HEK293 (cell line): ENCODE data around the gene VCAM1.

ENCODE experiments used
- CTCF ChIA-PET: fragments of 350-600 bp; formaldehyde crosslinking; extraction: SDS; loops from one replicate; lab custom pipeline; 2021; ENCODE audit warnings: antibody characterized with exemption; lab: Yijun Ruan, JAX
- POLR2A ChIA-PET: fragments of 300-600 bp; formaldehyde crosslinking; extraction: SDS; loops from one replicate; lab custom pipeline; 2020; ENCODE audit warnings: antibody characterized with exemption, inconsistent platforms; lab: Yijun Ruan, JAX
- H3K27ac ChIP-seq: fragments of 200-500 bp; sonication (Bioruptor generic); 2 replicates; pipeline ENCODE4 v1.5.1; 2014; ENCODE audit warnings: low read depth, low read length, control low read depth, inconsistent platforms; ENCODE audit errors: extremely low read depth
- H3K36me3 ChIP-seq, 2 experiments: fragments of 200-500 bp in 1 of 2; sonication (Bioruptor generic) in 1 of 2; 1 replicate in 1 of 2; 2 replicates in 1 of 2; pipeline ENCODE4 v1.5.1; 2014 to 2017; ENCODE audit warnings: inconsistent platforms in 2 of 2, low read length in 2 of 2; ENCODE audit not compliant: control insufficient read depth in 2 of 2, insufficient read depth in 1 of 2
- H3K4me1 ChIP-seq: fragments of 200-500 bp; sonication (Bioruptor generic); 2 replicates; pipeline ENCODE4 v1.5.1; 2014; ENCODE audit warnings: mild to moderate bottlenecking, low read length, inconsistent platforms; ENCODE audit not compliant: control insufficient read depth, insufficient read depth
- H3K4me3 ChIP-seq: 2 replicates; pipeline ENCODE4 v1.5.1; 2011; ENCODE audit warnings: low read depth, mild to moderate bottlenecking, control low read depth, low read length, moderate library complexity
- H3K9me3 ChIP-seq: fragments of 200-500 bp; sonication (Bioruptor generic); 2 replicates; pipeline ENCODE4 v1.5.1; 2014; ENCODE audit warnings: low read depth, low read length, inconsistent platforms; ENCODE audit not compliant: control insufficient read depth, insufficient read depth
- MEIS1 ChIP-seq: sonication (generic); formaldehyde crosslinking; IDR thresholded peaks from 2 replicates; pipeline ENCODE4 v1.8.1; 2022; ENCODE audit warnings: missing genetic modification reagents, mild to moderate bottlenecking, borderline replicate concordance
- OVOL3 ChIP-seq: fragments of 450-650 bp; formaldehyde crosslinking; IDR thresholded peaks from 2 replicates; pipeline ENCODE4 v1.5.1; 2016; ENCODE audit warnings: missing biosample characterization, missing genetic modification characterization
- RBAK ChIP-seq: fragments of 450-650 bp; formaldehyde crosslinking; IDR thresholded peaks from 2 replicates; pipeline ENCODE4 v1.5.1; 2016; ENCODE audit warnings: missing biosample characterization, missing genetic modification characterization
- SCRT2 ChIP-seq: fragments of 450-650 bp; formaldehyde crosslinking; IDR thresholded peaks from 2 replicates; pipeline ENCODE4 v1.5.1; 2016; ENCODE audit warnings: missing biosample characterization, missing genetic modification characterization
- SP2 ChIP-seq: fragments of 450-650 bp; formaldehyde crosslinking; IDR thresholded peaks from 2 replicates; pipeline ENCODE4 v1.5.1; 2016; ENCODE audit warnings: missing biosample characterization, missing genetic modification characterization
- ZBTB20 ChIP-seq: fragments of 450-650 bp; formaldehyde crosslinking; IDR thresholded peaks from 2 replicates; pipeline ENCODE4 v1.5.1; 2016; ENCODE audit warnings: missing biosample characterization, missing genetic modification characterization
- ZBTB21 ChIP-seq: fragments of 450-650 bp; formaldehyde crosslinking; IDR thresholded peaks from 2 replicates; pipeline ENCODE4 v1.5.1; 2017; ENCODE audit warnings: missing biosample characterization, missing genetic modification characterization
- ZBTB48 ChIP-seq: fragments of 450-650 bp; formaldehyde crosslinking; IDR thresholded peaks from 2 replicates; pipeline ENCODE4 v1.5.1; 2016; ENCODE audit warnings: missing biosample characterization, missing genetic modification characterization
- ZNF2 ChIP-seq: fragments of 450-650 bp; formaldehyde crosslinking; IDR thresholded peaks from 2 replicates; pipeline ENCODE4 v1.5.1; 2016; ENCODE audit warnings: missing biosample characterization, missing genetic modification characterization
- ZNF211 ChIP-seq: fragments of 450-650 bp; formaldehyde crosslinking; IDR thresholded peaks from 2 replicates; pipeline ENCODE4 v1.5.1; 2016; ENCODE audit warnings: low read depth, missing biosample characterization, missing genetic modification characterization
- ZNF214 ChIP-seq: fragments of 450-650 bp; formaldehyde crosslinking; IDR thresholded peaks from 2 replicates; pipeline ENCODE4 v1.5.1; 2017; ENCODE audit warnings: missing biosample characterization, mild to moderate bottlenecking, missing genetic modification characterization, borderline replicate concordance
- ZNF341 ChIP-seq: fragments of 450-650 bp; formaldehyde crosslinking; IDR thresholded peaks from 2 replicates; pipeline ENCODE4; 2016; ENCODE audit warnings: low read depth, missing biosample characterization, missing genetic modification characterization
- ZNF350 ChIP-seq: fragments of 450-650 bp; formaldehyde crosslinking; IDR thresholded peaks from 2 replicates; pipeline ENCODE4 v1.5.0; 2017; ENCODE audit warnings: missing biosample characterization, mild to moderate bottlenecking, missing genetic modification characterization
- ZNF510 ChIP-seq: fragments of 450-650 bp; formaldehyde crosslinking; IDR thresholded peaks from 2 replicates; pipeline ENCODE4 v1.5.1; 2018; ENCODE audit warnings: mild to moderate bottlenecking, missing genetic modification characterization, missing biosample characterization; ENCODE audit not compliant: insufficient replicate concordance
- ZNF544 ChIP-seq: fragments of 450-650 bp; formaldehyde crosslinking; IDR thresholded peaks from 2 replicates; pipeline ENCODE4 v1.5.0; 2017; ENCODE audit warnings: missing biosample characterization, missing genetic modification characterization
- ZNF555 ChIP-seq: fragments of 450-650 bp; formaldehyde crosslinking; conservative IDR thresholded peaks from 2 replicates; pipeline ENCODE4 v1.5.1; 2017; ENCODE audit warnings: missing biosample characterization, mild to moderate bottlenecking, missing genetic modification characterization, inconsistent platforms
- ZNF571 ChIP-seq: fragments of 450-650 bp; formaldehyde crosslinking; IDR thresholded peaks from 2 replicates; pipeline ENCODE4 v1.5.0; 2017; ENCODE audit warnings: missing biosample characterization, missing genetic modification characterization
- ZNF585B ChIP-seq: fragments of 450-650 bp; formaldehyde crosslinking; IDR thresholded peaks from 2 replicates; pipeline ENCODE4 v1.5.1; 2016; ENCODE audit warnings: missing biosample characterization, missing genetic modification characterization
- ZNF626 ChIP-seq: fragments of 450-650 bp; sonication (Bioruptor Pico); formaldehyde crosslinking; IDR thresholded peaks from 2 replicates; pipeline ENCODE4 v1.5.1; 2018; ENCODE audit warnings: missing biosample characterization, missing genetic modification characterization, inconsistent platforms
- ZNF747 ChIP-seq: fragments of 450-650 bp; formaldehyde crosslinking; IDR thresholded peaks from 2 replicates; pipeline ENCODE4 v1.5.1; 2016; ENCODE audit warnings: missing biosample characterization, missing genetic modification characterization
- ZNF76 ChIP-seq: fragments of 450-650 bp; formaldehyde crosslinking; IDR thresholded peaks from 2 replicates; pipeline ENCODE4; 2016; ENCODE audit warnings: low read depth, missing biosample characterization, missing genetic modification characterization, borderline replicate concordance
- ZSCAN30 ChIP-seq: fragments of 450-650 bp; IDR thresholded peaks from 2 replicates; pipeline ENCODE4 v1.5.1; 2018; ENCODE audit warnings: missing biosample characterization, mild to moderate bottlenecking, missing genetic modification characterization, moderate library complexity
- TF ChIP-seq, protein P1 (sequence below): fragments of 450-650 bp; formaldehyde crosslinking; IDR thresholded peaks from 2 replicates; pipeline ENCODE4 v1.5.1; 2017; ENCODE audit warnings: missing biosample characterization, missing genetic modification characterization
- TF ChIP-seq, protein P2 (sequence below): fragments of 450-650 bp; formaldehyde crosslinking; IDR thresholded peaks from 2 replicates; pipeline ENCODE4 v1.5.1; 2016; ENCODE audit warnings: missing biosample characterization, missing genetic modification characterization
- TF ChIP-seq, protein P3 (sequence below): fragments of 450-650 bp; formaldehyde crosslinking; IDR thresholded peaks from 2 replicates; pipeline ENCODE4 v1.5.1; 2016; ENCODE audit warnings: missing biosample characterization, missing genetic modification characterization
- TF ChIP-seq, protein P4 (sequence below): IDR thresholded peaks from 2 replicates; pipeline ENCODE4 v1.6.1; 2011; ENCODE audit warnings: mild to moderate bottlenecking, low read depth, low read length, borderline replicate concordance

Gene VCAM1

DNA sequence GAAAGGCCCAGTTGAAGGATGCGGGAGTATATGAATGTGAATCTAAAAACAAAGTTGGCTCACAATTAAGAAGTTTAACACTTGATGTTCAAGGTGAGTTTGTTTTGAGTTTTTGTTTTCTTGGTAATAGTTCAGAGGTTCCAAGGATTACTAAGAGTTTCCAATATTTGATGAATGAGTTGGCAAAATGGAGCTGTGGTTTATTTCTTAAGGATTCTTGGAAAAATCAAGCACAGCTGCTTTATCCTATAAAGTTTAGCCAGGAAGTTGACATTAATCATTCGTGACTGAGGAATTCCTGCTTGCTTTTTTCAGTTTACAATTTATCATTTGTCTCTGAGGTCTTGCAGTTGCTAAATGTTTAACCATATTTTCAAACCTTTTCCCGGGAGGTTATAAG, 15.1 kb downstream of the VCAM1 start (continued):
- TF ChIP-seq, protein P1, sequence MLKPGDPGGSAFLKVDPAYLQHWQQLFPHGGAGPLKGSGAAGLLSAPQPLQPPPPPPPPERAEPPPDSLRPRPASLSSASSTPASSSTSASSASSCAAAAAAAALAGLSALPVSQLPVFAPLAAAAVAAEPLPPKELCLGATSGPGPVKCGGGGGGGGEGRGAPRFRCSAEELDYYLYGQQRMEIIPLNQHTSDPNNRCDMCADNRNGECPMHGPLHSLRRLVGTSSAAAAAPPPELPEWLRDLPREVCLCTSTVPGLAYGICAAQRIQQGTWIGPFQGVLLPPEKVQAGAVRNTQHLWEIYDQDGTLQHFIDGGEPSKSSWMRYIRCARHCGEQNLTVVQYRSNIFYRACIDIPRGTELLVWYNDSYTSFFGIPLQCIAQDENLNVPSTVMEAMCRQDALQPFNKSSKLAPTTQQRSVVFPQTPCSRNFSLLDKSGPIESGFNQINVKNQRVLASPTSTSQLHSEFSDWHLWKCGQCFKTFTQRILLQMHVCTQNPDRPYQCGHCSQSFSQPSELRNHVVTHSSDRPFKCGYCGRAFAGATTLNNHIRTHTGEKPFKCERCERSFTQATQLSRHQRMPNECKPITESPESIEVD (tag by site-specific recombination) = no peak
- TF ChIP-seq SP2 (tag by site-specific recombination) (no peak), MEIS1 (CRISPR knock-in tag) (no peak)

DNA sequence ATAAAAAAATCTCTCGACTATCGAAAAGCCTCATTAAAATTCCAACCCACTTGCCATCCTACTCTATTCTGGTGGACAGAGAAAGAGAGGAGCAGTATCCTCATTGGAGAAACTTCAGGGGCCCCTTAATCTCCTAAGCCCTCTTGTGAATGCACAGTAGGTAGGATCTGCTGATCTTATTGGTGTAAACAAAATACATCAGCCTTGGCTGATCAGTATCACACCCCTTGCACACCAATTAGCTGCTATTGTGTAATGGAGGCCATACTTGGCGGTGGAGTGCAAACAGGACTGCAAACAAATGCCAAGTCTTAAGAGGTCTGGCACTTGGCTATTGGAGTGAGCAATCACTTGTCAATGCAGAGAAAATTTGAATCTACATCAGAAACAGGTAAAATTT, 15.7 kb downstream of the VCAM1 start:
- Histone ChIP-seq H3K4me1 (no peaks in the 10 kb centered on the region), H3K27ac (no peak overlapping the region), H3K4me3 (no peak overlapping the region), H3K36me3 (no peaks in the 10 kb centered on the region), H3K9me3 (no peaks in the 10 kb centered on the region)
- POLR2A ChIA-PET = interaction anchor here (0.5 kb wide), 1 partner anchor 47 kb away, joined by 4 read pairs; no protein-coding TSS in a partner anchor
- CTCF ChIA-PET = no interaction called here
- TF ChIP-seq ZNF211 (tag by site-specific recombination) (no peak), ZNF214 (no peak), ZBTB48 (tag by site-specific recombination) (no peak), ZNF555 (tag by site-specific recombination) (no peak), ZNF747 (tag by site-specific recombination) (no peak), OVOL3 (tag by site-specific recombination) (no peak), ZNF510 (no peak), SP2 (tag by site-specific recombination) (no peak), ZNF585B (tag by site-specific recombination) (no peak), ZNF341 (tag by site-specific recombination) (no peak)

DNA sequence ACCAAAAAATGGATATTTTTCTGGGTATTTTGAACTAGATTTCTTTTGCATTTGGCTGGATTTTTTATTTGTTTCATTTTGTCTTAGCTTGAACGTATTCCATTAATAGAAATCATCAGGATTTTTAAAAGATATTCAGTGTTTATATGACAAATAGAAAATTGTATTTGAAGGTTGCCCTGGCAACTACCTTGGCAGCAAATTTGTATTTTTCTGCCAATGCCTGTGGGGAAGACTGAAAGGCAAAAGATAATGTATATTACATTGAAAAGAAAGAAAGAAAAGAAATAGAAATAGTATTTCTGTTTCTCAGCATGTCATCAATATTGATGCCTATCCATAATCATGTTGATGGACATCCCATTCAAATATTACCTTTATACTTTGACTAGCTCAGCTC, 16.8 kb downstream of the VCAM1 start:
- Histone ChIP-seq H3K9me3 (no peaks in the 10 kb centered on the region), H3K27ac (no peak overlapping the region), H3K36me3 (no peaks in the 10 kb centered on the region), H3K4me1 (no peaks in the 10 kb centered on the region), H3K4me3 (no peak overlapping the region)
- CTCF ChIA-PET = interaction anchor here (0.7 kb wide), 1 partner anchor 127 kb away, joined by 5 read pairs; no protein-coding TSS in a partner anchor
- TF ChIP-seq ZNF350 = no peak
- no peak for TF ChIP-seq ZNF555 (tag by site-specific recombination)
- TF ChIP-seq SCRT2 (tag by site-specific recombination) = no peak
- no peak for TF ChIP-seq ZNF626 (tag by site-specific recombination)
- TF ChIP-seq, protein P2, sequence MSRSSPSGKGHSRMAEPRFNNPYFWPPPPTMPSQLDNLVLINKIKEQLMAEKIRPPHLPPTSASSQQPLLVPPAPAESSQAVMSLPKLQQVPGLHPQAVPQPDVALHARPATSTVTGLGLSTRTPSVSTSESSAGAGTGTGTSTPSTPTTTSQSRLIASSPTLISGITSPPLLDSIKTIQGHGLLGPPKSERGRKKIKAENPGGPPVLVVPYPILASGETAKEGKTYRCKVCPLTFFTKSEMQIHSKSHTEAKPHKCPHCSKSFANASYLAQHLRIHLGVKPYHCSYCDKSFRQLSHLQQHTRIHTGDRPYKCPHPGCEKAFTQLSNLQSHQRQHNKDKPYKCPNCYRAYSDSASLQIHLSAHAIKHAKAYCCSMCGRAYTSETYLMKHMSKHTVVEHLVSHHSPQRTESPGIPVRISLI = no peak
- TF ChIP-seq ZNF2 (tag by site-specific recombination) = no peak
- TF ChIP-seq ZBTB20 (tag by site-specific recombination) = no peak
- TF ChIP-seq ZNF544 (tag by site-specific recombination) = no peak
- TF ChIP-seq ZSCAN30 = no peak
- TF ChIP-seq, protein P3, sequence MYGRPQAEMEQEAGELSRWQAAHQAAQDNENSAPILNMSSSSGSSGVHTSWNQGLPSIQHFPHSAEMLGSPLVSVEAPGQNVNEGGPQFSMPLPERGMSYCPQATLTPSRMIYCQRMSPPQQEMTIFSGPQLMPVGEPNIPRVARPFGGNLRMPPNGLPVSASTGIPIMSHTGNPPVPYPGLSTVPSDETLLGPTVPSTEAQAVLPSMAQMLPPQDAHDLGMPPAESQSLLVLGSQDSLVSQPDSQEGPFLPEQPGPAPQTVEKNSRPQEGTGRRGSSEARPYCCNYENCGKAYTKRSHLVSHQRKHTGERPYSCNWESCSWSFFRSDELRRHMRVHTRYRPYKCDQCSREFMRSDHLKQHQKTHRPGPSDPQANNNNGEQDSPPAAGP (tag by site-specific recombination) = no peak
- no peak for TF ChIP-seq RBAK (tag by site-specific recombination)
- TF ChIP-seq ZBTB21 = no peak
- TF ChIP-seq ZNF76 (tag by site-specific recombination) = no peak
- TF ChIP-seq ZNF571 (tag by site-specific recombination) = no peak
- TF ChIP-seq, protein P4, sequence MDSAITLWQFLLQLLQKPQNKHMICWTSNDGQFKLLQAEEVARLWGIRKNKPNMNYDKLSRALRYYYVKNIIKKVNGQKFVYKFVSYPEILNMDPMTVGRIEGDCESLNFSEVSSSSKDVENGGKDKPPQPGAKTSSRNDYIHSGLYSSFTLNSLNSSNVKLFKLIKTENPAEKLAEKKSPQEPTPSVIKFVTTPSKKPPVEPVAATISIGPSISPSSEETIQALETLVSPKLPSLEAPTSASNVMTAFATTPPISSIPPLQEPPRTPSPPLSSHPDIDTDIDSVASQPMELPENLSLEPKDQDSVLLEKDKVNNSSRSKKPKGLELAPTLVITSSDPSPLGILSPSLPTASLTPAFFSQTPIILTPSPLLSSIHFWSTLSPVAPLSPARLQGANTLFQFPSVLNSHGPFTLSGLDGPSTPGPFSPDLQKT = no peak
- POLR2A ChIA-PET = no interaction called here
